ENCODE data around the gene IGSF21.

DNA sequence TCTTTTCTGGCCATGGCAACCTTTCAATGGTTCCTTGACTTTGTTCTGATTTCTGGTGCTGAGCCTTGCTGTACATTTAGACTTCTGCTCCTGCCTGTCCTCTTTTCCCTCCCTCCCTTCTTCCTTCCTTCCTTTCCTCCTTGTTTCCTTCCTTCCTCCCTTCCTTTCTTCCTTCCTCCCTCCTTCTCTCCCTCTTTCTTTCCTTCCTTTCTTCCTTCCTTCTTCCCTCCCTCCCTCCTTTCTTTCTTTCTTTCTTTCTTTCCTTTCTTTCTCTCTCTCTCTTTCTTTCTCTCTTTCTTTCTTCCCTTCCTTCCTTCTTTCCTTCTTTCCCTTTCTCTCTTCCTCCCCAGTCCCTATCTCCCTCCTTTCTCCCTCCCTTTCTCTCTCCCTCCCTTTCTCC is 10.4 kb upstream of the IGSF21 start:
- TF ChIP-seq POLR2A (IDR thresholded peaks at IDR 0.05; ENCODE audit: low read depth, low read length) (no peak), SPI1 (IDR thresholded peaks at IDR 0.05; ENCODE audit: low read depth, low read length) (no peak), TAF1 (IDR thresholded peaks at IDR 0.05; ENCODE audit: low read depth, low read length) (no peak), POLR2AphosphoS5 (IDR thresholded peaks at IDR 0.05; ENCODE audit: low read depth, low read length) (no peak), POU2F2 (IDR thresholded peaks at IDR 0.05; ENCODE audit: low read depth, low read length) (no peak), PAX5 (IDR thresholded peaks at IDR 0.05; ENCODE audit: insufficient read depth, low read length, severe bottlenecking) (no peak)

Measured in GM12891 (cell line).